ENCODE results near the gene LBX2. TPM values are rescaled to one million over a fixed set of nuclear protein-coding genes. Genes with fewer than 3 reads are reported as not detected.

Gene LBX2
- total RNA-seq, 4 donors from 2014 or later: 0.50 to 2.6 (median 1.9) TPM; not detected in 1

DNA sequence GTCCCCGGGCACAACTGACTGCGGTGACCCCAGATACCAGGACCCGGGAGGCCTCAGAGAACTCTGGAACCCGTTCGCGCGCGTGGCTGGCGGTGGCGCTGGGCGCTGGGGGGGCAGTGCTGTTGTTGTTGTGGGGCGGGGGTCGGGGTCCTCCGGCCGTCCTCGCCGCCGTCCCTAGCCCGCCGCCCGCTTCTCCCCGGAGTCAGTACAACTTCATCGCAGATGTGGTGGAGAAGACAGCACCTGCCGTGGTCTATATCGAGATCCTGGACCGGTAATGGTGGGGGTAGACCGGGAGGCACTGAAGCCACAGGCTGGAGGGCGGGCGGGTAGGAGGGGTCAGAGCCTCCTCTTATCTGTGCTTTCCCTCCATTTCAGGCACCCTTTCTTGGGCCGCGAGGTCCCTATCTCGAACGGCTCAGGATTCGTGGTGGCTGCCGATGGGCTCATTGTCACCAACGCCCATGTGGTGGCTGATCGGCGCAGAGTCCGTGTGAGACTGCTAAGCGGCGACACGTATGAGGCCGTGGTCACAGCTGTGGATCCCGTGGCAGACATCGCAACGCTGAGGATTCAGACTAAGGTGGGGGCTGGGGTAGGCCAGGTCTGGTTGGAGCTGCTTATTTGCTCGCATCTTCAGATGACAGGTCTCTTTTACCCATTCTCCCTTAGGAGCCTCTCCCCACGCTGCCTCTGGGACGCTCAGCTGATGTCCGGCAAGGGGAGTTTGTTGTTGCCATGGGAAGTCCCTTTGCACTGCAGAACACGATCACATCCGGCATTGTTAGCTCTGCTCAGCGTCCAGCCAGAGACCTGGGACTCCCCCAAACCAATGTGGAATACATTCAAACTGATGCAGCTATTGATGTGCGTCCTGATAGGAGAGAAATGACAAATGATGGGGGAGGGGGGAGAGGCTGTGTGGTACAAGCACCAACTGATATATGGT lies 31.1 kb upstream of the LBX2 start:
- DNase-seq: peak; percentile 26 to 33
- no peak for TF ChIP-seq POLR2A (IDR thresholded peaks at IDR 0.05)
- TF ChIP-seq, protein P1, sequence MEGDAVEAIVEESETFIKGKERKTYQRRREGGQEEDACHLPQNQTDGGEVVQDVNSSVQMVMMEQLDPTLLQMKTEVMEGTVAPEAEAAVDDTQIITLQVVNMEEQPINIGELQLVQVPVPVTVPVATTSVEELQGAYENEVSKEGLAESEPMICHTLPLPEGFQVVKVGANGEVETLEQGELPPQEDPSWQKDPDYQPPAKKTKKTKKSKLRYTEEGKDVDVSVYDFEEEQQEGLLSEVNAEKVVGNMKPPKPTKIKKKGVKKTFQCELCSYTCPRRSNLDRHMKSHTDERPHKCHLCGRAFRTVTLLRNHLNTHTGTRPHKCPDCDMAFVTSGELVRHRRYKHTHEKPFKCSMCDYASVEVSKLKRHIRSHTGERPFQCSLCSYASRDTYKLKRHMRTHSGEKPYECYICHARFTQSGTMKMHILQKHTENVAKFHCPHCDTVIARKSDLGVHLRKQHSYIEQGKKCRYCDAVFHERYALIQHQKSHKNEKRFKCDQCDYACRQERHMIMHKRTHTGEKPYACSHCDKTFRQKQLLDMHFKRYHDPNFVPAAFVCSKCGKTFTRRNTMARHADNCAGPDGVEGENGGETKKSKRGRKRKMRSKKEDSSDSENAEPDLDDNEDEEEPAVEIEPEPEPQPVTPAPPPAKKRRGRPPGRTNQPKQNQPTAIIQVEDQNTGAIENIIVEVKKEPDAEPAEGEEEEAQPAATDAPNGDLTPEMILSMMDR (IDR thresholded peaks at IDR 0.05): no peak
- WGBS, 2 donors: 3 to 6% methylated on average over 24 to 49 of the region's 54 CpGs
- H3K4me3 ChIP-seq (replicated peaks in 1 of 3): peak overlapping the region; percentile 60 to 72 (median 71)
- peaks cover 15 to 34% of the 10 kb centered on the region in 2 donors for H3K36me3 ChIP-seq
- peak overlapping the region; percentile 21 to 90 (median 39) for H3K27ac ChIP-seq
- H3K9me3 ChIP-seq: no peaks in the 10 kb centered on the region
- intact Hi-C loops (cut with DNase I): no loop called here
- H3K4me1 ChIP-seq: peaks cover 10 to 18% of the 10 kb centered on the region in 2 donors
- no peaks in the 10 kb centered on the region for H3K27me3 ChIP-seq

DNA sequence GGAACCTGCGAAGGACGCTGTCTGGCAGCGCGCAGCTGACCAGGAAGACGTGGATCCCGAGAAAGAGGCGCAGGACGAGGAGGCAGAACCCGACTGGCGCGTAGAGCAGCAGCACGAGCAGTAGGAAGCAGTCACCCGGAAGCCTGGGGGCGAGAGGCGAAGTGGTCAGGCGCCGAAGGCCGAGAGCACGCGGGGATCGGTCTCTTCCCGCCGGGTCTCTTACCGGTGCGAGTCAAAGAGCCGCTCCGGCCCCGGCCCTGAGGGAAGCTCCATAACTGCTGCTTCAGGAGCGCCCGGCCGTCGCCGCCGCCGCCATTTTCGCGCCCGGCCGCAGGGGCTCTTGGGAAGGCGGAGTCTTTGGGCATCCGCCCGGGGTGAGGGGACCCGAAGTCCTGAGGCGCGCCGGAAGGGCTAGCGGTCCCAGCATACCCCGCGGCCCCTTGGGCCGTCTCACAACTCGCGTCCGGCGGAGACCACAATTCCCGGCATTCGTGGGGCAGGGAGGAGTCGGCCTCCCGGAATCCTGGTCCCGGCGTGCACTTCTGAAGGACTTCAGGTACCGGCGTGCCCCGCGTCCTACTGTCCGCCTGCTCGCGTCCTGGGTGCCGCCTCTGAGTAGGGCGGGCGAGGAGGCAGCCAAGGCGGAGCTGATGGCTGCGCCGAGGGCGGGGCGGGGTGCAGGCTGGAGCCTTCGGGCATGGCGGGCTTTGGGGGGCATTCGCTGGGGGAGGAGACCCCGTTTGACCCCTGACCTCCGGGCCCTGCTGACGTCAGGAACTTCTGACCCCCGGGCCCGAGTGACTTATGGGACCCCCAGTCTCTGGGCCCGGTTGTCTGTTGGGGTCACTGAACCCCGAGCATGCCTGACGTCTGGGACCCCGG lies 30.2 kb upstream of the LBX2 start, which contains the start of the genes AUP1 and HTRA2:
Gene AUP1 (minus strand): TSS at position 350 of the 882 bp plus-strand sequence. CDS start 77 bp downstream, at position 273.
Gene HTRA2 (plus strand): TSS at position 577 of the 882 bp plus-strand sequence. CDS start 74 bp downstream, at position 651.
- WGBS, 2 donors: 0% methylated on average over 3 to 10 of the region's 87 CpGs
- no peaks in the 10 kb centered on the region for H3K27me3 ChIP-seq
- TF ChIP-seq POLR2A (IDR thresholded peaks at IDR 0.05): peak in 1 of 2 donors; percentile 78
- TF ChIP-seq, protein P1 (IDR thresholded peaks at IDR 0.05): no peak
- H3K9me3 ChIP-seq: no peaks in the 10 kb centered on the region
- peaks cover 15 to 34% of the 10 kb centered on the region in 2 donors for H3K36me3 ChIP-seq
- H3K27ac ChIP-seq: peak within 1 kb of the TSS; percentile 78 to 90 (median 81)
- intact Hi-C loops (cut with DNase I): loop anchor here (10.0 kb wide), 1 partner anchor 55 kb away; no protein-coding TSS in a partner anchor
- peaks cover 10 to 18% of the 10 kb centered on the region in 2 donors for H3K4me1 ChIP-seq
- DNase-seq: peak; percentile 99
- H3K4me3 ChIP-seq (replicated peaks in 1 of 3): peak within 1 kb of the TSS; percentile 71 to 100 (median 72)

DNA sequence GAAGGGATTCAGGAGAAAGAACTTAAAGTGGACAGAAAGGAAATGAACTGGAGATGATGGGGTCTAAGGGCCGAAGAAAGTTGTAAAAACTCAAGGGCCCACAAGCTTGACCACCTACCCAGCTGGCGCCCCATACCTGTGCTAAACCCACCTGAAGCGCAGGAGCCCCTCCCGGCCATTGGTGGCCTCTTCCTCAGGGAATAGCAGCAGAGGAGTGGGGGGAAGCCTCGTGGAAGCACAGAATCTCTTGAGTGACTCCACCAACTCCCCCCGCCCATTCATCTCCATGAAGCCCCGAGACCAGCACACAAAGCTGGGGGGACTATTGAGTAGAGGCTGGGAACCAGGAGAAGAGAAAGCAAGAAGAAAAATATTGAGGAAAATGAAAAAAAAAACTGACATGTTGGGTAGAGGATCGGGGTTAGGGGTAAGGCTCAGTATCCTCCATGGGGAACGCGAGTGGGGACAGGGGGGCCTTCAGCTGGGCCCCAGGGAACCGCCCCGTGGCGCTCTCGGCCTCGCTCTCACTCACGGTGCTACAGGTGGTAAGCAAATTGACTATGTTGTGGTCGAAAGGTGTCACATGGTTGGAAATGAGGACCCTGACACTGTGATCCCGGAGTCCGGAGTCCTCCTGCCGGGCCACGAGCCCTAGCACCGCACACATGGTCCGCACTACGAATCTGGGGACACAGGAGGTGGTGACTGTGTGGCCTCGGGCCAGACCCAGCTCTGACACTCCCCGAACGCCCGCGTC lies 29.4 kb upstream of the LBX2 start:
- no peak for DNase-seq
- 17 to 22% methylated on average over 20 to 29 of the region's 29 CpGs for WGBS, 2 donors
- intact Hi-C loops (cut with DNase I): loop anchor here (10.0 kb wide), 1 partner anchor 56 kb away; no protein-coding TSS in a partner anchor
- Histone ChIP-seq H3K9me3 (no peaks in the 10 kb centered on the region), H3K4me1 (peaks cover 10 to 18% of the 10 kb centered on the region in 2 donors), H3K27ac (peak overlapping the region; percentile 78 to 90 (median 81)), H3K27me3 (no peaks in the 10 kb centered on the region), H3K36me3 (peaks cover 15 to 34% of the 10 kb centered on the region in 2 donors), H3K4me3 (replicated peaks in 1 of 3) (peak overlapping the region; percentile 23 to 100 (median 71))
- TF ChIP-seq, protein P1 (IDR thresholded peaks at IDR 0.05): no peak
- TF ChIP-seq POLR2A (IDR thresholded peaks at IDR 0.05): no peak

DNA sequence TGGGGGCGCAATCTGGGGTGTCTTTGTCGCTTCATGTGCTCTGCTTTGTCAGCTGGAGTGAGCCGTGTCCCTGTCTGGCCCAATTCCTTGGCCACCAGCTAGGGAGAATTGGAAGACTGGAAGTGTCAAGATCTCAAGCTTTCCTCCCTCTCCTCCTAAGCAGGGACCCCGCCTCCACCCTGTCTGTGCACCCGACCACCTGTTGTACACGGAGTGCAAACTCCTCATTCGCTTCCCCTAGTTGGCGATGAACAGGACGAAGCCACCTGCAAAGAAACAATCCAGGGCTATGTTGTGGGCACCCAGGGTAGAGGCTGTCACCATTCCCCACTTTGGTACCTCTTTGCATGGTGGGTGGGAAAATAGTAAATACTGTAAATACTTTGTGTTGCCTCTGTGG lies 28.3 kb upstream of the LBX2 start:
- 95 to 99% methylated on average over 9 of the region's 9 CpGs for WGBS, 2 donors
- no peak overlapping the region for H3K27ac ChIP-seq
- TF ChIP-seq POLR2A (IDR thresholded peaks at IDR 0.05): no peak
- TF ChIP-seq, protein P1 (IDR thresholded peaks at IDR 0.05): no peak
- peaks cover 10 to 18% of the 10 kb centered on the region in 2 donors for H3K4me1 ChIP-seq
- intact Hi-C loops (cut with DNase I): loop anchor here (10.0 kb wide), 1 partner anchor 57 kb away; no protein-coding TSS in a partner anchor
- peaks cover 15 to 26% of the 10 kb centered on the region in 2 donors for H3K36me3 ChIP-seq
- no peaks in the 10 kb centered on the region for H3K9me3 ChIP-seq
- H3K27me3 ChIP-seq: no peaks in the 10 kb centered on the region
- DNase-seq: no peak
- no peak overlapping the region for H3K4me3 ChIP-seq (replicated peaks in 1 of 3)

All from thyroid gland (tissue), 4 donors.